OCI-LY1 (cell line): ENCODE data around the gene CD58.

ENCODE experiments used
- H2AFZ ChIP-seq: fragments of 200-600 bp; sonication (generic), shearing (Covaris generic); 2 replicates; pipeline ENCODE4 v1.6.0; 2014; ENCODE audit warnings: antibody characterized with exemption, mild to moderate bottlenecking, low read length
- H3F3A ChIP-seq: fragments of 200-600 bp; sonication (generic), shearing (Covaris generic); 2 replicates; pipeline ENCODE4 v1.6.0; 2014; ENCODE audit warnings: mild to moderate bottlenecking, antibody characterized with exemption, low read length, moderate library complexity; ENCODE audit not compliant: insufficient read depth
- H3K27ac ChIP-seq: fragments of 200-600 bp; sonication (generic); 2 replicates; pipeline ENCODE4 v1.5.1; 2014; ENCODE audit warnings: low read length, mixed run types, mild to moderate bottlenecking, low read depth; ENCODE audit not compliant: poor library complexity, severe bottlenecking
- H3K27me3 ChIP-seq: fragments of 200-600 bp; sonication (generic); 2 replicates; pipeline ENCODE4 v1.6.0; 2014; ENCODE audit warnings: antibody characterized with exemption, mild to moderate bottlenecking, low read length, moderate library complexity; ENCODE audit not compliant: insufficient read depth
- H3K36me3 ChIP-seq: fragments of 200-600 bp; sonication (generic); 2 replicates; pipeline ENCODE4 v1.6.1; 2014; ENCODE audit warnings: mild to moderate bottlenecking, antibody characterized with exemption, low read length, moderate library complexity, mixed read lengths; ENCODE audit not compliant: insufficient read depth
- H3K4me1 ChIP-seq: fragments of 200-600 bp; sonication (generic); 2 replicates; pipeline ENCODE4 v1.5.1; 2014; ENCODE audit warnings: mild to moderate bottlenecking, low read length, moderate library complexity; ENCODE audit not compliant: insufficient read depth, severe bottlenecking
- H3K4me2 ChIP-seq: fragments of 200-600 bp; sonication (generic), shearing (Covaris generic); 2 replicates; pipeline ENCODE4 v1.6.1; 2014; ENCODE audit warnings: low read length
- H3K4me3 ChIP-seq: fragments of 200-600 bp; sonication (generic); 2 replicates; pipeline ENCODE4 v1.5.1; 2014; ENCODE audit warnings: low read length, low read depth, mild to moderate bottlenecking, mixed read lengths; ENCODE audit not compliant: poor library complexity, severe bottlenecking
- H3K79me2 ChIP-seq: fragments of 200-600 bp; shearing (Covaris generic); 2 replicates; pipeline ENCODE4 v1.6.1; 2016; ENCODE audit warnings: mixed run types, low read length, mixed read lengths; ENCODE audit not compliant: insufficient read depth
- H3K9ac ChIP-seq: fragments of 200-600 bp; sonication (generic), shearing (Covaris generic); 2 replicates; pipeline ENCODE4 v1.6.1; 2014; ENCODE audit warnings: mild to moderate bottlenecking, low read length, mixed read lengths
- H3K9me2 ChIP-seq: fragments of 200-600 bp; sonication (generic), shearing (Covaris generic); 2 replicates; pipeline ENCODE4 v1.6.1; 2014; ENCODE audit warnings: low read depth, mild to moderate bottlenecking, low read length, mixed read lengths
- H3K9me3 ChIP-seq: fragments of 200-600 bp; shearing (Covaris generic); 2 replicates; pipeline ENCODE4 v1.6.1; 2014; ENCODE audit warnings: low read length, mixed read lengths
- H4K20me1 ChIP-seq: fragments of 200-600 bp; sonication (generic), shearing (Covaris generic); 2 replicates; pipeline ENCODE4 v1.6.0; 2016; ENCODE audit warnings: mild to moderate bottlenecking, low read length; ENCODE audit not compliant: insufficient read depth
- EZH2 ChIP-seq: fragments of 200-600 bp; sonication (generic), shearing (Covaris generic); IDR thresholded peaks from 2 replicates; pipeline ENCODE4 v1.8.0; 2017; ENCODE audit warnings: borderline replicate concordance, mixed run types, mild to moderate bottlenecking, antibody characterized with exemption, low read length, moderate library complexity, mixed read lengths
- TF ChIP-seq, protein P1 (sequence below): fragments of 200-600 bp; sonication (generic), shearing (Covaris generic); IDR thresholded peaks from 2 replicates; pipeline ENCODE4 v1.5.1; 2017; ENCODE audit warnings: mild to moderate bottlenecking, antibody characterized with exemption, low read length, moderate library complexity, mixed read lengths

Gene CD58

DNA sequence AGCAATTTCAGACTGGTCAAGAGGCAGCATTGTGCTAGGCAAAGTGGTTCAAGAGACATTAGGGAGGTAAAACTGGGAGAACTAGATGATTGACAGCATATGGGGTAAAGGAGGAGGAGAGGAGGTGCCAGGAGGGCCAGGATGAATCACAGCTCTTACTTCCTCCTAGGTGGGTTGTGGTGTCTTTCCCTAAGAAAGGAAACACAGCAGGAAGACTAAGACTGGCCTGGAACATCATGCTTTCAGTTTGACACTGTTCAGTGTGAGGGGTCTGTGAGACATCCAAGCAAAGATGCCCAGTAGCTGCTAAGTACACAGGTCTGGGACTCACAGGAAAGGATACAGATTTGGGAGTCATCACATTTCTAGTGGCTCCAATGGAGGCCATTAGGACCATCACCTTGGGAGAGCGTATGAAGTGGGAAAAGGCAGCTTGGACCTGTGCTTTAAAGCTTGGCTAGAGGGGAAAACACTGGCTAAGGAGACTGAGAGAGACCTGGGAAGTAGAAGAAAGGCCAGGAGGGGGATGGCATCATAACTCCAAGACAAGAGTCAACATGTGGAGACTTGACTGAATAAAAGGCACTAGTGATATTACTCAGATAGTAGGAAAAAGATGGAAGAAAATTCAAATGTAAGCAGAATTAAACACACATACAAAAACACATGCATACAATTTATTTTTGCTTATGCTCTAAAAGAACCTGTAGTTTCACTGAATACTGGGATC is 17.3 kb downstream of the CD58 start:
- Histone ChIP-seq H3K9ac (no peak overlapping the region), H3K27ac (no peak overlapping the region), H4K20me1 (no peaks in the 10 kb centered on the region), H3K4me3 (no peak overlapping the region), H2AFZ (no peak overlapping the region), H3K4me2 (no peak overlapping the region), H3K36me3 (no peaks in the 10 kb centered on the region), H3K4me1 (no peaks in the 10 kb centered on the region), H3K79me2 (no peaks in the 10 kb centered on the region), H3K27me3 (no peaks in the 10 kb centered on the region), H3K9me3 (no peaks in the 10 kb centered on the region), H3K9me2 (no peaks in the 10 kb centered on the region), H3F3A (no peaks in the 10 kb centered on the region)
- TF ChIP-seq, protein P1, sequence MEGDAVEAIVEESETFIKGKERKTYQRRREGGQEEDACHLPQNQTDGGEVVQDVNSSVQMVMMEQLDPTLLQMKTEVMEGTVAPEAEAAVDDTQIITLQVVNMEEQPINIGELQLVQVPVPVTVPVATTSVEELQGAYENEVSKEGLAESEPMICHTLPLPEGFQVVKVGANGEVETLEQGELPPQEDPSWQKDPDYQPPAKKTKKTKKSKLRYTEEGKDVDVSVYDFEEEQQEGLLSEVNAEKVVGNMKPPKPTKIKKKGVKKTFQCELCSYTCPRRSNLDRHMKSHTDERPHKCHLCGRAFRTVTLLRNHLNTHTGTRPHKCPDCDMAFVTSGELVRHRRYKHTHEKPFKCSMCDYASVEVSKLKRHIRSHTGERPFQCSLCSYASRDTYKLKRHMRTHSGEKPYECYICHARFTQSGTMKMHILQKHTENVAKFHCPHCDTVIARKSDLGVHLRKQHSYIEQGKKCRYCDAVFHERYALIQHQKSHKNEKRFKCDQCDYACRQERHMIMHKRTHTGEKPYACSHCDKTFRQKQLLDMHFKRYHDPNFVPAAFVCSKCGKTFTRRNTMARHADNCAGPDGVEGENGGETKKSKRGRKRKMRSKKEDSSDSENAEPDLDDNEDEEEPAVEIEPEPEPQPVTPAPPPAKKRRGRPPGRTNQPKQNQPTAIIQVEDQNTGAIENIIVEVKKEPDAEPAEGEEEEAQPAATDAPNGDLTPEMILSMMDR: no peak
- no peak for TF ChIP-seq EZH2

DNA sequence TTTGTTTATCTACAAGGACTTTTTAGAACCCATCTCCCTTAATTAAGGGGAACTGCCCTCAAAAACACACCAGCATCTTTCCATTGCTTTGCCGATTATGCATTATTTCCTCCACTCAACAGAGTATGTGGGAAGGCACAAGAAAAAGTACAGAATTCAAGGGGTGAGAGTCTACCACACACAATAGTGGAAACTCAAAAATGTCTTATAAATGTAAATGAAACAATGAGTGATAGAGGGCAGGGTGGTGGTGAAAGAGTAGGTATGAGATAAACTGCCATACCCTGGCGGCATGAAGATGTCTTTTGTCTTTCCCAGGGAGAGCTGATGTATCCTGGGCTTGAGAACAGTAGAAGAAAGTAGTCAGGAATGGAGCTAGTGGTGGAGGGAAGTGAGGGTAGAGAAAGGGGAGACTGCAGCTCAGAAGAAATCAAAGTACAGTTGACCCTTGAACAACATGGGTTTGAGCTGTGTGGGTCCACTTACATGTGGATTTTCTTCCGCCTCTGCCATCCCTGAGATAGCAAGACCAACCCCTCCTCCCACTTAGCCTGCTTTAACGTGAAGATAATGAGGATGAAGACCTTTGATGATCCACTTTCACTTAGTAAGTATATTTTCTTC is 24.4 kb downstream of the CD58 start:
- Histone ChIP-seq H3K9me3 (no peaks in the 10 kb centered on the region), H3K9me2 (no peaks in the 10 kb centered on the region), H3K4me1 (no peaks in the 10 kb centered on the region), H2AFZ (no peak overlapping the region), H3K4me2 (no peak overlapping the region), H3K27ac (no peak overlapping the region), H3K27me3 (no peaks in the 10 kb centered on the region; the same call in 1 of the 2 replicates), H3K4me3 (no peak overlapping the region), H4K20me1 (no peaks in the 10 kb centered on the region), H3K9ac (no peak overlapping the region), H3K36me3 (no peaks in the 10 kb centered on the region), H3K79me2 (no peaks in the 10 kb centered on the region), H3F3A (no peaks in the 10 kb centered on the region)
- no peak for TF ChIP-seq EZH2
- TF ChIP-seq, protein P1: no peak

DNA sequence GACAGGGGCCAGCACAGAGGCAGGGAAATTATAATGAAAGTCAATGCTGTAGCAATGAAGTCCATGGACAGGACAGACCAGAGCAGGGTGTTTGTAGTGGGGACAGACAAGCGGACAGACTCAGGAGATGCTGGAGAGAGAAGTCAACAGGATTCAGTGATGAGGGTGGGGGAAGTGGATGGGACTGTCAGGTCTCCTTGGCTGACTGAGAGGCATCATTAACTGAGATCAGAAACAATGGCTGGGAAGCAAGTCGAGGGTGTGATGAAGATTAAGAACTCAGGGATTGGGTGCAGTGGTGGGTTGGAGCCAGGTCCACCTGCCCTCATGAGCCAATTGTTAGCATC is 25.5 kb downstream of the CD58 start:
- no peaks in the 10 kb centered on the region for H4K20me1 ChIP-seq
- TF ChIP-seq, protein P1: no peak
- TF ChIP-seq EZH2: no peak
- no peaks in the 10 kb centered on the region for H3K9me3 ChIP-seq
- H3K4me2 ChIP-seq: no peak overlapping the region
- H3K9ac ChIP-seq: no peak overlapping the region
- no peaks in the 10 kb centered on the region for H3K4me1 ChIP-seq
- H3K27ac ChIP-seq: no peak overlapping the region
- no peak overlapping the region for H3K4me3 ChIP-seq
- H2AFZ ChIP-seq: no peak overlapping the region
- no peaks in the 10 kb centered on the region for H3F3A ChIP-seq
- no peaks in the 10 kb centered on the region for H3K79me2 ChIP-seq
- no peaks in the 10 kb centered on the region; the same call in 1 of the 2 replicates for H3K27me3 ChIP-seq
- H3K9me2 ChIP-seq: no peaks in the 10 kb centered on the region
- H3K36me3 ChIP-seq: no peaks in the 10 kb centered on the region
